ENCODE measurements around the gene CLEC12A. TPM values are rescaled to one million over a fixed set of nuclear protein-coding genes. Genes with fewer than 3 reads are reported as not detected.

The CLEC12A gene
- total RNA-seq, 3 donors from 2014 or later: 0.41 to 2.6 (median 0.89) TPM

DNA sequence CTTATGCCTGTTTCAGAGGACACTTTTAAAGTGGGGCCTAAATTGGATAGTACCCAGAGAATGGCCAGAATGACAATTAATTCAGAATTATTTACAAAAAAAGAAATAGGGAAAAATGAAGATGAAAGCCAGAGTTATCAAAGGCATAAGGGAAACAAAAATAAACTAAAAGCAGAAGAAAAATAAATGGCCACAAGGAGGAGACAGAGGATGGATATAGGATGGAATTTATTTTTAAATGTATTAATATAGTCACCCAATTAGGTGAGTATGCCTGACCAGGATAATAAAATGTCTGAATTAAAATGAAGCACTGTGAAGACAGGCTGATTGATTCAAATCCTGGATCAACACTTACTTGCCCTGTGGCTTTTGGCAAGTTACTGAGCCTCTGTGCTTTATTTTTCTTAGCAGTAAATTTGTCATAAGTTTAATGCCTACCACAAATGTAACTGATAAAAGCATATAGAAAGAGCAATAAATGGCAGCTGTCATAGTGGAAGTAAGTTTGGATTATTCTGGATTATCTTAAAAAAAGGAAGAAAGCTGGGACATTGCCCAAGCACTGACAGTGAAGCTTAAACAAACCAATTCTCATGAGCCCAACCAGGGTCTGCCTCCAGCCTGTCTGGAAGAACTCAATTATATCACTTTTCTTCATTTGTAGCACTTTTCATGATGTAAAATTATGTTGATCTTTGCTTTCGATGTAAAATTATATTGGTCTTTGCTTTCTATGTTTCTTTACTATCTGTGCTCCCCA is 62.8 kb downstream of the CLEC12A start:
- no peaks in the 10 kb centered on the region for H3K4me1 ChIP-seq (ENCODE audit: low read depth)
- no peak for DNase-seq
- H3K4me3 ChIP-seq: no peak overlapping the region
- intact Hi-C loops (cut with DNase I, micrococcal nuclease): loop anchor here in 1 of 2 donors (5.0 kb wide), 1 partner anchor 108 kb away; no protein-coding TSS in a partner anchor
- ATAC-seq: no peak
- no peaks in the 10 kb centered on the region for H3K9me3 ChIP-seq
- no peaks in the 10 kb centered on the region for H3K36me3 ChIP-seq (ENCODE audit: low read depth)
- no peak for TF ChIP-seq CTCF (IDR thresholded peaks at IDR 0.05)

Other genes starting within 250 kb of the CLEC12A start
- under 1 TPM in 2 of 3 donors, not detected in 1; 0.51 to 0.64 TPM for gene CLECL1, start 238.3 kb upstream of the CLEC12A start, total RNA-seq
- 1 to 10 TPM; 2.4 to 4.7 (median 3.2) TPM for gene CD69, start 210.5 kb upstream of the CLEC12A start, total RNA-seq
- gene KLRF1, start 143.9 kb upstream of the CLEC12A start, total RNA-seq: under 1 TPM; 0.55 to 0.73 (median 0.58) TPM
- 1 to 10 TPM; 3.5 to 7.3 (median 6.5) TPM for gene CLEC2B, start 102.1 kb upstream of the CLEC12A start, total RNA-seq
- gene KLRF2, start 89.9 kb upstream of the CLEC12A start, total RNA-seq: under 1 TPM in 1 of 3 donors, not detected in 2; 0.43 TPM
- not detected for gene CLEC2A, start 39.0 kb upstream of the CLEC12A start, total RNA-seq
- not detected for gene CLEC1B, start 27.7 kb downstream of the CLEC12A start, total RNA-seq
- not detected for gene CLEC12B, start 39.2 kb downstream of the CLEC12A start, total RNA-seq
- gene CLEC9A, start 59.3 kb downstream of the CLEC12A start, total RNA-seq: under 1 TPM in 2 of 3 donors, not detected in 1; 0.39 to 0.47 TPM
- 1 to 10 TPM in 2 of 3 donors, under 1 TPM in 1; 0.67 to 2.8 (median 1.2) TPM for gene CLEC1A, start 127.6 kb downstream of the CLEC12A start, total RNA-seq
- gene CLEC7A, start 158.8 kb downstream of the CLEC12A start, total RNA-seq: 10 to 100 TPM in 1 of 3 donors, 1 to 10 TPM in 2; 3.1 to 12.0 (median 6.3) TPM
- under 1 TPM in 1 of 3 donors, not detected in 2; 0.63 TPM for gene OLR1, start 200.7 kb downstream of the CLEC12A start, total RNA-seq
- under 1 TPM in 1 of 3 donors, not detected in 2; 0.10 TPM for gene TMEM52B, start 207.6 kb downstream of the CLEC12A start, total RNA-seq
- 10 to 100 TPM; 34.4 to 93.4 (median 41.0) TPM for gene GABARAPL1, start 241.5 kb downstream of the CLEC12A start, total RNA-seq

Data from mucosa of descending colon (tissue), 3 donors.